HepG2 (cell line): Measurements from ENCODE around the gene RFFL. TPM values are rescaled to one million over a fixed set of nuclear protein-coding genes. Genes with fewer than 3 reads are reported as not detected.
A peak's percentile ranks its signal among the peaks of the same experiment; 100 is the strongest.

Source experiments
- EHMT2 ChIP-seq: fragments of 200-600 bp; sonication (generic); IDR thresholded peaks from 2 replicates; pipeline ENCODE4 v1.7.0; 2017; ENCODE audit warnings: antibody characterized with exemption, low read depth, low read length, borderline replicate concordance
- EP300 ChIP-seq, 3 experiments: sonication (generic) in 1 of 3; formaldehyde crosslinking in 1 of 3; IDR thresholded peaks; 2 replicates each; pipeline versions ENCODE4 v1.5.1 to v1.6.1; 2011 to 2020; ENCODE audit warnings: low read depth in 2 of 3, low read length in 2 of 3, borderline replicate concordance in 1 of 3, improper control_type of control experiment in 1 of 3, mild to moderate bottlenecking in 1 of 3, missing genetic modification reagents in 1 of 3, moderate library complexity in 1 of 3
- KAT8 ChIP-seq: IDR thresholded peaks from 2 replicates; pipeline ENCODE4 v1.6.1; 2016; ENCODE audit warnings: missing genetic modification reagents, missing compliant biosample characterization
- KMT2B ChIP-seq: IDR thresholded peaks from 2 replicates; pipeline ENCODE4 v1.6.1; 2016; ENCODE audit warnings: missing genetic modification reagents, missing compliant biosample characterization
- MYC ChIP-seq: sonication (generic); formaldehyde crosslinking; IDR thresholded peaks from 2 replicates; pipeline ENCODE4 v1.9.0; 2021; ENCODE audit warnings: missing genetic modification reagents, borderline replicate concordance
- NFKB2 ChIP-seq: sonication (generic); formaldehyde crosslinking; IDR thresholded peaks from 2 replicates; pipeline ENCODE4 v1.4.0; 2020; ENCODE audit warnings: missing genetic modification reagents, borderline replicate concordance
- REL ChIP-seq: sonication (generic); formaldehyde crosslinking; conservative IDR thresholded peaks from 2 replicates; pipeline ENCODE4 v1.8.0; 2022; ENCODE audit warnings: mild to moderate bottlenecking, missing genetic modification reagents, moderate library complexity
- SCMH1 ChIP-seq: sonication (generic); formaldehyde crosslinking; IDR thresholded peaks from 2 replicates; pipeline ENCODE4 v1.9.0; 2021; ENCODE audit warnings: missing genetic modification reagents, mild to moderate bottlenecking, borderline replicate concordance
- SSRP1 ChIP-seq: IDR thresholded peaks from 2 replicates; pipeline ENCODE4 v1.6.1; 2016; ENCODE audit warnings: control low read depth
- ZNF34 ChIP-seq: sonication (generic); formaldehyde crosslinking; IDR thresholded peaks from 2 replicates; pipeline ENCODE4 v1.4.0; 2020; ENCODE audit warnings: mild to moderate bottlenecking, missing genetic modification reagents, borderline replicate concordance
- ZNF451 ChIP-seq: sonication (generic); formaldehyde crosslinking; IDR thresholded peaks from 2 replicates; pipeline ENCODE4 v1.5.0; 2020; ENCODE audit warnings: mild to moderate bottlenecking, missing genetic modification reagents
- ZNF768 ChIP-seq: sonication (generic); formaldehyde crosslinking; IDR thresholded peaks from 2 replicates; pipeline ENCODE4 v1.4.0; 2020; ENCODE audit warnings: missing genetic modification reagents
- polyA plus RNA-seq, 8 experiments: library from polyadenylated mRNA; depleted of rRNA in 3 of 8; stranded (reverse) in 7 of 8; unstranded in 1 of 8; fragments of >200 nt; fragmentation: Illumina TruSeq in 4 of 8; extraction: Trizol in 4 of 8; gene quantifications; 2 replicates each; pipeline versions ENCODE4 v1.2.1 to v1.2.3, GENCODE V29; 2011 to 2016; ENCODE audit warnings: low read depth in 4 of 8, missing spikeins in 1 of 8, mixed read lengths in 1 of 8; ENCODE audit not compliant: insufficient read depth in 1 of 8
- total RNA-seq, 5 experiments: library from RNA; depleted of rRNA; stranded (reverse); fragments of >200 nt; fragmentation: Illumina TruSeq; extraction: Trizol; gene quantifications; 2 replicates each; pipeline ENCODE4 v1.2.3, GENCODE V29; 2016; ENCODE audit warnings: low read depth in 1 of 5
- TF ChIP-seq, protein P1 (sequence below): sonication (generic); formaldehyde crosslinking; IDR thresholded peaks from 2 replicates; pipeline ENCODE4 v1.5.1; 2020; ENCODE audit warnings: missing genetic modification reagents, mild to moderate bottlenecking, borderline replicate concordance
- TF ChIP-seq, protein P2 (sequence below): sonication (generic); formaldehyde crosslinking; IDR thresholded peaks from 2 replicates; pipeline ENCODE4 v1.8.1; 2022; ENCODE audit warnings: mild to moderate bottlenecking, missing genetic modification reagents
- TF ChIP-seq, protein P3 (sequence below): sonication (generic); formaldehyde crosslinking; IDR thresholded peaks from 2 replicates; pipeline ENCODE4 v1.5.0; 2020; ENCODE audit warnings: missing genetic modification reagents
- TF ChIP-seq, protein P4 (sequence below): sonication (generic); formaldehyde crosslinking; conservative IDR thresholded peaks from 2 replicates; pipeline ENCODE4 v1.8.0; 2022; ENCODE audit warnings: missing genetic modification reagents
- TF ChIP-seq, protein P5 (sequence below): sonication (generic); formaldehyde crosslinking; IDR thresholded peaks from 2 replicates; pipeline ENCODE4 v1.5.0; 2020; ENCODE audit warnings: mild to moderate bottlenecking, missing genetic modification reagents, borderline replicate concordance

The RFFL gene
- total and polyA plus RNA-seq, 2 of the 13 experiments (the other 11 are each of a cell fraction or from before 2014, with no cell fraction given), result 24.3 to 48.6 TPM

DNA sequence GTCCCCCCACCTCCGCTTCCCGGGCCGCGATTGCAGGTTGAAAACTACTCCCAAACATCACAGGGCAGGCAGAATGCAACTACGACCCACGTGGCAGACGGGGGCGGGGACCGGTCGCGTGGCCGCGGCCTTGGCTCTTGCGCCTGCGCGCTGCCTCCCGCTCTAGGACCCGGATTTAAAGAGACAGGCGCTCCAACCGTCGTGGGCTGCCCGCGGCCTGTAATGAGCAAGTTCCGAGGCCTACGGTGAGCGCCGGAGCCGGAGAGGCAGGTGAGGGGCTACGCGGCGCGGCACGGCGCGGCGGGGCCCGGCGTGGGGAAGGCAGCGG, 83.2 kb downstream of the RFFL start, which contains the start of gene LIG3 (continued):
- TF ChIP-seq, protein P1, sequence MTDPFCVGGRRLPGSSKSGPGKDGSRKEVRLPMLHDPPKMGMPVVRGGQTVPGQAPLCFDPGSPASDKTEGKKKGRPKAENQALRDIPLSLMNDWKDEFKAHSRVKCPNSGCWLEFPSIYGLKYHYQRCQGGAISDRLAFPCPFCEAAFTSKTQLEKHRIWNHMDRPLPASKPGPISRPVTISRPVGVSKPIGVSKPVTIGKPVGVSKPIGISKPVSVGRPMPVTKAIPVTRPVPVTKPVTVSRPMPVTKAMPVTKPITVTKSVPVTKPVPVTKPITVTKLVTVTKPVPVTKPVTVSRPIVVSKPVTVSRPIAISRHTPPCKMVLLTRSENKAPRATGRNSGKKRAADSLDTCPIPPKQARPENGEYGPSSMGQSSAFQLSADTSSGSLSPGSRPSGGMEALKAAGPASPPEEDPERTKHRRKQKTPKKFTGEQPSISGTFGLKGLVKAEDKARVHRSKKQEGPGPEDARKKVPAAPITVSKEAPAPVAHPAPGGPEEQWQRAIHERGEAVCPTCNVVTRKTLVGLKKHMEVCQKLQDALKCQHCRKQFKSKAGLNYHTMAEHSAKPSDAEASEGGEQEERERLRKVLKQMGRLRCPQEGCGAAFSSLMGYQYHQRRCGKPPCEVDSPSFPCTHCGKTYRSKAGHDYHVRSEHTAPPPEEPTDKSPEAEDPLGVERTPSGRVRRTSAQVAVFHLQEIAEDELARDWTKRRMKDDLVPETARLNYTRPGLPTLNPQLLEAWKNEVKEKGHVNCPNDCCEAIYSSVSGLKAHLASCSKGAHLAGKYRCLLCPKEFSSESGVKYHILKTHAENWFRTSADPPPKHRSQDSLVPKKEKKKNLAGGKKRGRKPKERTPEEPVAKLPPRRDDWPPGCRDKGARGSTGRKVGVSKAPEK (CRISPR knock-in tag), result no peak
- TF ChIP-seq NFKB2 (CRISPR knock-in tag) (peak; percentile 36; the same call in 1 of the 2 replicates), REL (CRISPR knock-in tag) (0 out of 2 replicates have a peak, but pooled peaks have one; percentile 66), KMT2B (peak; percentile 57; the same call in 1 of the 2 replicates), ZNF768 (CRISPR knock-in tag) (no peak), KAT8 (CRISPR knock-in tag) (peak; percentile 81; the same call in 1 of the 2 replicates), MYC (CRISPR knock-in tag) (peak; percentile 97), SSRP1 (CRISPR knock-in tag) (0 out of 2 replicates have a peak, but pooled peaks have one; percentile 38), EHMT2 (no peak), ZNF34 (CRISPR knock-in tag) (no peak), EP300 (IDR thresholded peaks at IDR 0.05; ENCODE audit: low read depth in 2 of 2, low read length in 2 of 2) (0 out of 4 replicates have a peak, but pooled peaks have one; percentile 24 to 28), EP300 (CRISPR knock-in tag; IDR thresholded peaks at IDR 0.05; ENCODE audit: borderline replicate concordance) (no peak), SCMH1 (no peak), ZNF451 (CRISPR knock-in tag) (0 out of 2 replicates have a peak, but pooled peaks have one; percentile 18)
- TF ChIP-seq, protein P2, sequence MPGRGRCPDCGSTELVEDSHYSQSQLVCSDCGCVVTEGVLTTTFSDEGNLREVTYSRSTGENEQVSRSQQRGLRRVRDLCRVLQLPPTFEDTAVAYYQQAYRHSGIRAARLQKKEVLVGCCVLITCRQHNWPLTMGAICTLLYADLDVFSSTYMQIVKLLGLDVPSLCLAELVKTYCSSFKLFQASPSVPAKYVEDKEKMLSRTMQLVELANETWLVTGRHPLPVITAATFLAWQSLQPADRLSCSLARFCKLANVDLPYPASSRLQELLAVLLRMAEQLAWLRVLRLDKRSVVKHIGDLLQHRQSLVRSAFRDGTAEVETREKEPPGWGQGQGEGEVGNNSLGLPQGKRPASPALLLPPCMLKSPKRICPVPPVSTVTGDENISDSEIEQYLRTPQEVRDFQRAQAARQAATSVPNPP (CRISPR knock-in tag), result no peak
- TF ChIP-seq, protein P3, sequence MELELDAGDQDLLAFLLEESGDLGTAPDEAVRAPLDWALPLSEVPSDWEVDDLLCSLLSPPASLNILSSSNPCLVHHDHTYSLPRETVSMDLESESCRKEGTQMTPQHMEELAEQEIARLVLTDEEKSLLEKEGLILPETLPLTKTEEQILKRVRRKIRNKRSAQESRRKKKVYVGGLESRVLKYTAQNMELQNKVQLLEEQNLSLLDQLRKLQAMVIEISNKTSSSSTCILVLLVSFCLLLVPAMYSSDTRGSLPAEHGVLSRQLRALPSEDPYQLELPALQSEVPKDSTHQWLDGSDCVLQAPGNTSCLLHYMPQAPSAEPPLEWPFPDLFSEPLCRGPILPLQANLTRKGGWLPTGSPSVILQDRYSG (CRISPR knock-in tag), result 0 out of 2 replicates have a peak, but pooled peaks have one; percentile 20
- TF ChIP-seq, protein P4, sequence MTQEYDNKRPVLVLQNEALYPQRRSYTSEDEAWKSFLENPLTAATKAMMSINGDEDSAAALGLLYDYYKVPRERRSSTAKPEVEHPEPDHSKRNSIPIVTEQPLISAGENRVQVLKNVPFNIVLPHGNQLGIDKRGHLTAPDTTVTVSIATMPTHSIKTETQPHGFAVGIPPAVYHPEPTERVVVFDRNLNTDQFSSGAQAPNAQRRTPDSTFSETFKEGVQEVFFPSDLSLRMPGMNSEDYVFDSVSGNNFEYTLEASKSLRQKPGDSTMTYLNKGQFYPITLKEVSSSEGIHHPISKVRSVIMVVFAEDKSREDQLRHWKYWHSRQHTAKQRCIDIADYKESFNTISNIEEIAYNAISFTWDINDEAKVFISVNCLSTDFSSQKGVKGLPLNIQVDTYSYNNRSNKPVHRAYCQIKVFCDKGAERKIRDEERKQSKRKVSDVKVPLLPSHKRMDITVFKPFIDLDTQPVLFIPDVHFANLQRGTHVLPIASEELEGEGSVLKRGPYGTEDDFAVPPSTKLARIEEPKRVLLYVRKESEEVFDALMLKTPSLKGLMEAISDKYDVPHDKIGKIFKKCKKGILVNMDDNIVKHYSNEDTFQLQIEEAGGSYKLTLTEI (CRISPR knock-in tag), result no peak
- TF ChIP-seq, protein P5, sequence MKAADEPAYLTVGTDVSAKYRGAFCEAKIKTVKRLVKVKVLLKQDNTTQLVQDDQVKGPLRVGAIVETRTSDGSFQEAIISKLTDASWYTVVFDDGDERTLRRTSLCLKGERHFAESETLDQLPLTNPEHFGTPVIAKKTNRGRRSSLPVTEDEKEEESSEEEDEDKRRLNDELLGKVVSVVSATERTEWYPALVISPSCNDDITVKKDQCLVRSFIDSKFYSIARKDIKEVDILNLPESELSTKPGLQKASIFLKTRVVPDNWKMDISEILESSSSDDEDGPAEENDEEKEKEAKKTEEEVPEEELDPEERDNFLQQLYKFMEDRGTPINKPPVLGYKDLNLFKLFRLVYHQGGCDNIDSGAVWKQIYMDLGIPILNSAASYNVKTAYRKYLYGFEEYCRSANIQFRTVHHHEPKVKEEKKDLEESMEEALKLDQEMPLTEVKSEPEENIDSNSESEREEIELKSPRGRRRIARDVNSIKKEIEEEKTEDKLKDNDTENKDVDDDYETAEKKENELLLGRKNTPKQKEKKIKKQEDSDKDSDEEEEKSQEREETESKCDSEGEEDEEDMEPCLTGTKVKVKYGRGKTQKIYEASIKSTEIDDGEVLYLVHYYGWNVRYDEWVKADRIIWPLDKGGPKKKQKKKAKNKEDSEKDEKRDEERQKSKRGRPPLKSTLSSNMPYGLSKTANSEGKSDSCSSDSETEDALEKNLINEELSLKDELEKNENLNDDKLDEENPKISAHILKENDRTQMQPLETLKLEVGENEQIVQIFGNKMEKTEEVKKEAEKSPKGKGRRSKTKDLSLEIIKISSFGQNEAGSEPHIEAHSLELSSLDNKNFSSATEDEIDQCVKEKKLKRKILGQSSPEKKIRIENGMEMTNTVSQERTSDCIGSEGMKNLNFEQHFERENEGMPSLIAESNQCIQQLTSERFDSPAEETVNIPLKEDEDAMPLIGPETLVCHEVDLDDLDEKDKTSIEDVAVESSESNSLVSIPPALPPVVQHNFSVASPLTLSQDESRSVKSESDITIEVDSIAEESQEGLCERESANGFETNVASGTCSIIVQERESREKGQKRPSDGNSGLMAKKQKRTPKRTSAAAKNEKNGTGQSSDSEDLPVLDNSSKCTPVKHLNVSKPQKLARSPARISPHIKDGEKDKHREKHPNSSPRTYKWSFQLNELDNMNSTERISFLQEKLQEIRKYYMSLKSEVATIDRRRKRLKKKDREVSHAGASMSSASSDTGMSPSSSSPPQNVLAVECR (CRISPR knock-in tag), result peak; percentile 79
